ENCODE data around the gene SPATA31C2. TPM values are rescaled to one million over a fixed set of nuclear protein-coding genes. Genes with fewer than 3 reads are reported as not detected.

Gene SPATA31C2
- total RNA-seq, 1 donor from 2014 or later, result not detected

Other genes with a start within 250 kb of the SPATA31C2 start
- not detected for gene SPATA31C1, start 220.5 kb downstream of the SPATA31C2 start, total RNA-seq
- gene CDK20, start 163.9 kb downstream of the SPATA31C2 start, total RNA-seq, result 2.8 TPM
- 48.8 TPM for gene SPIN1, start 250.0 kb upstream of the SPATA31C2 start, total RNA-seq

All from Right ventricle myocardium inferior (tissue), 1 donor.